HG03575 (cell line): ENCODE measurements around the gene SETD9.

ENCODE experiments used
- ATAC-seq: cut with Tn5 transposase; IDR thresholded peaks from one replicate; pipeline ENCODE4 v1.9.1; 2021; ENCODE audit not compliant: unreplicated experiment, insufficient number of reproducible peaks, low FRiP score; ENCODE audit errors: extremely low read depth

SETD9 gene

DNA sequence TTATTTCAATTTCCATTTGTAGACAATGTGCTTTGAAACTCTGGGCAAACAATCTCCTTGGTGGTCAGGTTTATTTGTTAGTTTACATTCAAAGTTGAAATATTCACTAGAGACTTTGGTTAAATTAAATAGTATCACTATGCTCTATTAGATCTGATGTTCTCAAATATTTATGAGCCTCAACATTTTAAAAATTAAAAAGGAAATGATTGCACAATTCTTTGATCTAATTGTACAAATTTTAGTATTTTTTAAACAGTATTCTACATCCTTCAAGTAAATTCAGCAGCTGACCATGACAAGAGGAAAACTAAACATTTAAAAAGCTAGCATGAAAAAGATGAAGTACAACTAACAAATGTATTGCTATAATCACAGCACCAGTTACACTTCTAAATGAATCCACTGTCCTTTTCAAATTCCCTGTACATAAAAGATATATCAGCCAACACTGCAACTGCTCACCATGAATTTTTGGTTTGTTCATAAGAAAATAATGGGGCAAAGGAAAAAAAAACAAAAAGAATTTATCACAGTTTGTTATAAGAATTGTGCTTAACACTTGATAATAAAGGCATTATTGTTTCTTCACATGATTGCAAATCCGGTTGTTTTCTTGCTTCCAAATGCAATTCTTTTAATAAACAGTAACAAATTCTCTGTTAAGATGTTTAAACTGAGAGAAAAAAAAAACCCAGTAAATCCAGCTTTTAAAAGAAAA, 10.7 kb downstream of the SETD9 start:
- ATAC-seq = no peak

DNA sequence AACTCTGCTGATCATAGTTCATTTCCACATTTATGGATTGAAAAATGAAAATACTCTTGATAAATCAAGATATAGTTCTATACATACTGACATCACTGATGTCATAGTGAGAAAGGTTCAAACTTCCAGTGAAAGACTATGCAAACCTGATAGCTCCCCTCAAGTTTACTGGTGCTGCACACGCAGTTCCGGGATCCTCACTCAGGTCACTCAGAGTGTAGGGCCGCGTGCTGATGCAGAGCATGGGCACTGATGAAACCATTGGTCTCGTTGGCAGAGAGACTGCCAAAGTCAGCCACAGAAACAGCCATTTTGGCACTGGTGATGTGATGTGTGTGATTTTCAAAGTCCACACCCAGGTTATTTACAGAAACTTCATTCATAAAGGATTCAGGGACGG, 13.5 kb downstream of the SETD9 start:
- no peak for ATAC-seq

DNA sequence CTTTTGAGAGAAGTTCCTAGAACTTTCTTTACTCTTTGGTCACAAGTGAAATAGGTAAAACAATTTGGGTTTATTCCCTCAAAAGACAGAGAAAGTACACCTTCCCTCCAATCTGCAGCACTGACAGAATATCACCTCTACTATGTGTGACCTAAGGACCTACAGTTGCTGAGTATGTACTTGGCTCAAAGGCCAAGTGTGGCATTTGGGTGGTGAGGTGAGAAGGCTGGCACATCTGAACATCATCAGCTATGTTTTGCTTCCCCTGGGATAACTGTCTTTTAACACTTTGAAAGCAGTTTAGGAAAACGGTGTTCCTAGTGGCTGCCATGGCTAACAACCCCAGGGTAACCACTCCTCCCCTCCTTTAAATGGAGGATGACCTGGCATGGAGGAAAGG, 24.9 kb downstream of the SETD9 start:
- ATAC-seq = no peak

DNA sequence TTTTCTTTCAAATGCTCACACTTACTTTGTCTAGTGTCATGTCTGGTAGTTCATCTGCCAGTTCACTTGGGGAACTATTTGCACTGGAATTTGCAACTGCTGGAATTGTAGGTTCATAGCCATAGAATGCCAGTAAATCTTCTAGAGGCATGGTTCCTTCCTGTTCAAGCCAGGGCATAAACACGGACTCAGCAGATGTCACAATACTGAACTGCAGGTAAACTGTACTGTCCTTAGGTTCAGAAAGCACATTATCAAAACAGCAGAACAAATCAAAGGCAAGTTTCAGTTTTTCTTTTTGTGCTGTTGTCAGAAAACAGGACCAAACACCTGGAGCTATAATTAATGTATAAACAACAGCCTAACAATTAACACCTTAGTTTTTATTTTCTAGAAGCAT, 29.5 kb downstream of the SETD9 start:
- no peak for ATAC-seq

DNA sequence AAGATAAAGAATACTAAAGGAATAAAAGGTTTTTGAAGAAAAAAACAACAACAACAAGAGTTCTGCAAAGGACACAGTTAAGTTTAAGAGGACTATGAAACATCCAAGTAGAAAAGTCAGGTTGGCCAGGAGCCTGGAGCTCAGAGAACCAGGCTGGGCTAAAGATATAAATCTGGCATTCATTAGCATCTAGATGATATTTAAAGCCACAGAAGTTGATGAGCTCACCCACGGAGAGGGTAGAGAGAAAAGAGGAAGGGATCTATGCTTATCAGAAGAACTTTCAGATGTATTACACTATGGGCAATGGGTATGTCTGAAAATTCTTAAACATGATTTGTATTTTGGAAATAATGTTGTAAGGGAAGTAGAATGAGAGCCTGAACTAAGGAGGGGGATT, 32.6 kb downstream of the SETD9 start:
- no peak for ATAC-seq

DNA sequence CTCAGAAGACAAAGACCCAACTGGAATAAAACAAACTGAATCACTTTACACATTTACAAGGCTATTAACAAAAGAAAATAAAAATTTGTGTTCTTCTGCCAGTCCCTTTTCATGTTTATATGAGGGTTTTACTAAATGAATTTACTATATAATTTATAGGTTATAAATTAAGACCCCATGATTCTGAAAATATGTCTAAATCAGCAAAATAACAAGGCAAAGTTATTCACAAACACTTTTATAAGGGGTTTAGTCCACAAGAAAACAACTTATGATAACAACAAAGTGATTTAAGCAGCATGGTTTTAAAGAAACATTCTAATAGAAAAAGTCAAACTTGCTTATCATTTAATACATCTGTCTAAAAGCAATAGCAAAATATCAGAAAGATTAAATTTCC, 37.7 kb downstream of the SETD9 start:
- no peak for ATAC-seq

DNA sequence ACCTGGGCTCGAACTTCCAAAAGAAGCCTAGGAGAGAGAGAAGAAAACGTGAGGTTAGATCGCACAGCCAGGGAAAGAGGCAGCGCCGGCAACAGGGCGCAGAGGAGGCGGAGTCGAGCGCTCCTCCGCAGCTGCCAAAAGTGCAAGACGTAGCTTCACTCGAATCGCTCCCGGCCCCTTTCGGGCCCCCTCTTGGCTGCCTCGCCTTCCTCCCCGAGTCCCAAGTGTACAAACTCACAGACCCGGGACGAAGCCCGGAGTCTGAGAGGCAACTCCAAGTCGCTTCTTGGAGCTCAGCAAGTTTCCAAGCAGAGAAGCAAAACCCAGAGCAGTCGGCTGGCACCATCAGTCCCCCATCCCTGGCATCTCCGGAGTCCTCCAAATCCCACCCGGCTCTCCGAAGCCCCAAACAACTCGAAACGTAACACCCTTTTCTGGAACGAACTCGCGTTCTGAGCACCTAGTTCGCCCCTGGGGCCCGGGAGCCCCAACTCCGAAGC, 41.3 kb downstream of the SETD9 start:
- ATAC-seq = no peak

DNA sequence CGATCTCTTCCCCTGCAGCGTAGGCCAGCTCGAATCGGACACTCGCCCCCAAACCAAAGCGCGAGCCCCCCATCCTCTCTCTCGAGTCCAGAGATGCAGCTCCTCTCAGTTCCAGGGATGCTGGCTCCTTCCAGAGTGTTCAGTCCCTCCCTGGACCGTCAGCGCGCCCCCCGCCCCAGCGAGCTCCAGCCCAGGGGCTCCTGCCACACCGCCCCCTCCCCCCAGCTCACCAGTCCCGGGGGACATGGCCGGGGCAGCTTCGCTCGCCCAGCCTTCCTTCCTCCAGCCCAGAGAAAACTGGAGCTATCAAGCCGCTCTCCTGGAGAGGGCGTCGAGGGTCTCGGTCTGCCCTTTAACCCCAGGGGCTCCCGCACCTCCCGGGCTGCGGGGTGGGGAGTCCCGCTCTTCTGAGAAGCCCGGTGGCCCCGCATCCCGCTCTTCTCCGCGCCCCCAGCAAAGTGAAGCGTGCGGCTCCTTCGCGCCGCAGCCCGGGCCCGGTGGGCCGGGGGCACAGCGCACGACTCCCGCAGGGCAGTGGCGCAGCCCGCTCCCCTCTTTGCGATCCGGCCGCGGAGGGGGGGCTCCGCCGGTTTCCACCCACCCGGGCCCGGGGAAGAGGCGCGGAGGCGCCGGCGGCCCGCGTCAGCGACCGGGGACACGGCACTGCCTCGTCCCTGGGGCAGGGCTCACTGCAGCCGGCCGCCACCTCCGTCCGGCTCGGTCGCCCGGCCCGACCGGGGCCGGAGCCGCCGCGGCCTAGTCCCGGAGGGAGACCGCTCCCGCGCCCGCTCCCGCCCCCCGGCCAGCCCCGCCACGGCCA, 41.9 kb downstream of the SETD9 start:
- ATAC-seq = no peak

DNA sequence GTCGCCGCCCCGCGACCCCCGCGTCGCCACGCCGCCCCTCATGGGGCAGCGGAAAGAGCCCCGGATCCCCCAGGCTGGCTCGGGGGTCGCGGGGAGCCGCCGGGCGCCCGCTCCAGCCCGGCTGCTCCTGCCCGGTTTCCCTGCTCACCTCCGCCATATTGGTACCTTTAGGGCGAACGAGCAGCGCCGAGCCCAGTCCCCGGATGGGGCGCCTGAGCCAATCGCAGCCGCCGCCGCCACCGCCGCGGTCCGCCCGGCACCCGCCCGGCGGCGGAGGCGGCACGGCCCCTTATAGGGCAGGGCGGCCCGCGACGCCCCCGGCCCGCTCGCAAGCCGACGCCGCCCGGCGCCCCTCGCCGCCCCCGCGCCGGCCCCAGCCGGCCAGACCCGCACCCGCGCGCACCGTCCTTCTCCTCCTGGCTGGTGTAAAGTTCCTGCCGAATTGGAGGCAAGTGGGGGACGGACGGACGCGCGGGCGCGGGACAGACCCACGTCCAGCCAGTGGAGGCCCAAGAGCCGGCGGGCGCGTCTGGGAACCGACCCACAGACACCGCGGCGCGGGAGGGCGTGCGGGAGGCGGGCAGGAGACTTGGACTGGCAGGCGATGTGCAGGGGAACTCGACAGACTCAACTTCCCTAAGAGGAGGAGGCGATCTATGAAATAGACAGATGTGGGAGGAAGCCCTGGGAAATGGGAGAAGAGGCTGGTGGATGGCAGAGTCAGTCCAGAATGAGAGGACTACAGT, 42.7 kb downstream of the SETD9 start, which contains the start of gene MIER3:
MIER3 (minus strand) TSS at position 178 of the 746 bp plus-strand sequence; CDS start at position 157, 21 bp downstream.
- ATAC-seq = peak; percentile 68

DNA sequence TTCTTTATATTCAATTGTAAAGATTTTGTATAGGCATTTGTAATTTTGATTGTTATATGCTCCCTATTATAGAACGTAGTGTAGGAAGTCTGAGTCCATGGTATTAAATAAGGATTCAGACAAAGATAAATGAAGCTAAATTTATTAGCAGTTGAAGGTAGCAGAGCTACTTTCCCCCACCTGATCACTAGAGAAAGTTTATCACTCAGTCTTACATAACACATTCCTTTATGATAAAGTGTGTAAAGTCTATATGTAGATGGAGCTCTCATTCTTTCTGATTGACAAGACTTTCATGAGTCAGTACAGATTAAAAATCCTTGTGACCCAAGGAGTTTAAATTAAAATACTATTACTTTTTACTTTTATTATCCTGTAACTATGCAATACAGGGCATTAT, 44.9 kb downstream of the SETD9 start:
- no peak for ATAC-seq

DNA sequence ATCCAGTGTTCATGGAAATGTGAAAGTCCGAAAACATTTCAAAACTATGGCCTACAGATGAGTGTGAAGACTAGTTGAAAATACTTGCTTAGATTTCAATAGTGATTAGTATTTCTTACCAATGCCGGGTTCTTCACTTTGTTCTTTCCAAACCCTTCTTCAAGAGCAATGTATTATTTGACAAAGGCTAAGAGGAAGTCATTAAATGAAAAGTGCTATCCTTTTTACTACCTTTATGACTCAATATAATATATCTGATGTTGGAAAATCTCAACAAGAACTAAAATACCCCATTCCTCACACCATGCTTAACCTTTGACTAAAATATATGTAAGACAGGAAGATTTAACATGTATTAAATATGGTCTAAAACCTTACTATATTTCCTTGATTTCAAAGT, 49.2 kb downstream of the SETD9 start:
- no peak for ATAC-seq

DNA sequence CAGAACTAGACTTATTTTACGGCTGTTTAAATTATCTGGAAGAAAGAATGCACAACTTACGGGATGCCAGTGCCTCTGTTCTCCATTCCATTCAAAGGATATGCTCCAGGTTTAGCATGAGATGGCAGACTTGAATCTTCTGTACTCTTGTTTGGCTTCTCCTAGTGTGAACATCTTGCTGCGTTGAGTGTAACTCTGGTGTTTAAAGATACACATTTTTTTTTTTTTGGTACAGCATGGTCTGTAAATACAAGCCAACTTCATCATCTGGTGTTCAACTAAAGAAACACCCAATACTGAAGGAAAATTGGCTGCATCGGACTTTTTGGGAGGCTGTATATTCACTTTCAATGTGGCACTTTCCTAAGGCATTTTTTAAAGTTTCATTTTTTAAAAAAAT, 49.9 kb downstream of the SETD9 start:
- no peak for ATAC-seq

DNA sequence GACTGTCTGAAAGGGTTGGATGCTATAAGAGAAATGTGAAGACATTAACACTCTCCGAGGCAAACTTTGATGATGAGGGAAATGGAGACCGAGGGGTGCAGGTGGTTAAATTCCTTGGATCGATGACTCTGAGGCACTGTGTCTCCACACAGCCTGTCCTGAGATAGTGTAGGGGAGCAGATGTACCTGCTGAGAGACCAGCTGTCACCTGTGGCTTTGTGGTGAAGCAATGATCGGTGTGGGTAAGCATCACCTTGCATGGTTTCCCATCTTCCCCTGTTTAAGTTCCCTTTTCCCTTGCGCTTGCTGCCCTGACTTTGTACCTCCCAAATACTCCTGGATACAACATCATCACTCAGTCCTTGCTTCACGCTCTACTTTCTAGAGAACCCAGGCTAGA, 52.4 kb downstream of the SETD9 start:
- no peak for ATAC-seq

DNA sequence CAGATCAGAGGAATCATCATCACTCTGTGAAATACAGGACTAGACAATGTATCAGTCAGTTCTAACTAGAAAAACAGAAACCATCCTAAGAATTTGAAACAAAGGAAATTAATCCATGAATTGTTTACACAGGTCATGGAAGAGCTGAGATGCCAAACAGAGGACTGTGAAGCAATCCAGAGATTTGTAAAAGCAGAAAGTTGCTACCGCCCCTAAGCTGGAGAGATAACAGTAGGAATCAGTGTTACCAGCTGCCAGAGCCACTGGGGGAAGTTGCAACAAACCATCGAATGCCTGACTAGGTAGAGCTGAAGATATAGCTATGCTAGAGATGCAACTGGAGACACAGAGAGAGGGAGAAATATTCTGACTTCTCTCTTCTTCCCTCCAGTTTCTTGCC, 52.9 kb downstream of the SETD9 start:
- ATAC-seq = no peak

DNA sequence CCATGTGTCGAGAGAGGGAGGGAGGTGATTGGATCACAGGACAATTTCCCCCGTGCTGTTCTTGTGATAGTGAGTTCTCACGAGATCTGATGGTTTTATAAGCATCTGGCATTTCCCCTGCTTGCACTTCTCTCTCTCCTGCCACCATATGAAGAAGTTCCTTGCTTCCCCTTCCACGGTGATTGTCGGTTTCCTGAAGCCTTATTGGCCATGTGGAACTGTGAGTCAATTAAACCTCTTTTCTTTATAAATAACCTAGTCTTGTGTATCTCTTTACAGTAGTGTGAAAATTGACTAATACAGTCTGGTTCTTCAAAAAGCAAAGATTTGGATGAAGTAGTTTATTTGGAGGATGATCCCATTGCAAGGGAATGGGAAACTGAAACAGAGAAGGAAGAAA, 53.9 kb downstream of the SETD9 start:
- no peak for ATAC-seq

DNA sequence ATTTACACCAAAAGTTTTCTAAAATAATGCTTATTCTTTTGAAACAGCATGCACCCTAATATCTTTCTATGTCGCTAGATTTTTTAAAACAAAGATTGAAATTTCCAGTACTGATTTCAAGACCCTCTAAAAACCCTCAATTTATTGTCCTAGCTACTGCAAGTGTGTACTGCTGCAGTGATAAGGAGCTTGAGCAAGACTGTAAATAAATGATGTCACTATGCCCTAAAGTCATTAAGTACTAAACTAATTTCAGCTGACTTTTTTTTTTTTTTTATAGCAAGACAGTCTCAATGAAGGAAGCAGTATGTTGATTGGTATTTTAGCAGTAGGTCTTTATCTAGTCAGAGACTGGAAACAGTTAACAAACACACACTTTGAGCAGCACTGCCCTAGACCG, 54.8 kb downstream of the SETD9 start:
- ATAC-seq = no peak
